Measurements from ENCODE around the gene HS3ST2.

Gene HS3ST2

DNA sequence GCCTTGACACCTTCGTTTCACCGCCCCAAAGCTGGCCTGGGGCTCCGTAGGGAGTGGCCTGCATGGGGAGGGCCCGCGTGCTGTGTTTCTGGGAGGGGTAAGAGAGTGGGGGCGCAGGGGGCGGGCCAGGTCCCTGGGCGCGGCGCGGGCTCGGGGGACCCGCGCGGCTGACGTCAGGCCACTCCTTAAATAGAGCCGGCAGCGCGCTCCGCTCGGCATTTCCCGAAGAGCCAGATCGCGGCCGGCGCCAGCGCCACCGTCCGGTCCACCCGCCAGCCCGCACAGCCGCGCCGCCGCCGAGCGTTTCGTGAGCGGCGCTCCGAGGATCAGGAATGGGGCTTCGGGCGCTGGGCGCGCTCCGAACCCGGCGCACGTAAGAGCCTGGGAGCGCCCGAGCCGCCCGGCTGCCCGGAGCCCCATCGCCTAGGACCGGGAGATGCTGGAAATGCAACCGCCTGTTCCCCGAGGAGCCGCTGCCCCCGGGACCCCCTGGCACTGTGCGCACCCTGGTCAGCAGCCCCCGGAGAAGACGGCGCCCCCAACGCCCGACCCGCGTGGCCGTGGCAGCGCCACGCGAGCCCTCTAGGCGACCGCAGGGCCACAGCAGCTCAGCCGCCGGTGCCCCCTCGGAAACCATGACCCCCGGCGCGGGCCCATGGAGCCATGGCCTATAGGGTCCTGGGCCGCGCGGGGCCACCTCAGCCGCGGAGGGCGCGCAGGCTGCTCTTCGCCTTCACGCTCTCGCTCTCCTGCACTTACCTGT, at the start of gene HS3ST2:
Gene HS3ST2, plus strand, starts transcription at position 215 of the 763 bp plus-strand sequence. Its CDS starts 449 bp downstream, at position 664.
- no peak for DNase-seq

DNA sequence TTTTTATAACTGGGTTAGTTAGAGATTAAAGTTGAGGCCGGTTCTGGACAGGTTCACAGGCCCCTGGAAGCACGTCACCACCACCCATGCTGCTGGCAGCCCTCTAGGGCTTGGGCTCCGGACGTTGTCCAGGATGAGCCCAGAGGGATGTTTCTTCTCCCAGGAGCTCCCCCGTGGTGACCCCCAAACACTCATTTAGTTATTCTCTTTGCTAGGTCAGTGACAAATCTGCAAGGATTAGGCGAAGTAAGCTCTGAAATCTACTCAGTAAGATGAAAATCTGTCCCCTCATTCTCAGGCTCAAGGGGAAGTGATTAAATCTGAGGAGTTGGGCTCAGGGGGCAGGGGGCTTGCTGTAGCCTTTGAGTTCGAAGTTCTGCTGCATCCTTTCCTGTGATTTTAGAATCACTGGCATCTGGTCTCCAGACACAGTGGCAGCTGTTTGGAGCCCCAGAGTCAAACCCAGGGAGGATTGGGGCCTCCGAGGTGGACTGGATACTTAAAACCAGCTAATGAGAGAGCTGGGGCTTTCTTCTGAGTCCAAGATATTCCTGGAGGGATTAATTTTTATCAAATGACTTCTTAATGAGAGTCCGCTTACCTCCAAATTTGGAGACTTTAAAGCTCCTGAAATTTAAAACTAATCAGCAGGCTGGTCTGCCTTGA, 49.2 kb upstream of the HS3ST2 start:
- DNase-seq, result no peak

DNA sequence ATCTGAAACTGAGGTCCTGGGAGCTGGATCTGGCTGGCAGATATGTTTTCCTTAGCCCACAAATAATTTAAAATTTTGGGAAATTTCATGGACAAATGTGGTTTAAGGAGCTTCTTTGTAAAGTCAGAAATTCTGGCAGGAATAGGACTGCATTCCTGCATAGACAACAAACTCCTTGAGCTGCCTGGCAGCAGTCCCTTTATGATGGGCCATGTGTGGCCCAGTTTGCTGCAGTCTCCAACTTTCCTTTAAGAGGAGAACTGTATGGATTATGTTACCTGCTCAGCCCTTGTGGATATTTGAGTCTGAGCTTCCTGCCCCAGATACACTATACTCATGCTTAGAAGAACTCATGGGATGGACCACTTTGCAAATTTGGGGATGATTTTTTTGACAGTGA, 48.5 kb upstream of the HS3ST2 start:
- DNase-seq, result no peak

DNA sequence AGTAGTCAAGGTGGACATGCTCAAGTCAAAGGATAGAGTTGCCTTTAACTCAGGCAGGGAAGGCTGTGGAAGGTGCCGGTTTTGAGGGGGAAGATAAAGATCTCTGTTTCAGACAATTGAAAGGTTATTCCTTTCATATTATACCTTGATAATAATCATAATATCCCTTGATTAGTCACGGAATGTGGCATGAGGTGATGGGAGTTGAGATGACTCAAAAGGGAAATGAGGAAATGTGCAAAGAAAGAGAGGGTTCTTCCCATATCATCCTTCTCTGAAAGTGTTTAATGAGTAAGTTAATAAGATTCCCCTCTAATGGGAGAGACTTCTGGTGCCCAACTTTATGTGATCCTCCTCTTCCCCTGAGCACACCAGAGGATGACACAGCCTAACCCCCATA, 43.1 kb upstream of the HS3ST2 start:
- no peak for DNase-seq

DNA sequence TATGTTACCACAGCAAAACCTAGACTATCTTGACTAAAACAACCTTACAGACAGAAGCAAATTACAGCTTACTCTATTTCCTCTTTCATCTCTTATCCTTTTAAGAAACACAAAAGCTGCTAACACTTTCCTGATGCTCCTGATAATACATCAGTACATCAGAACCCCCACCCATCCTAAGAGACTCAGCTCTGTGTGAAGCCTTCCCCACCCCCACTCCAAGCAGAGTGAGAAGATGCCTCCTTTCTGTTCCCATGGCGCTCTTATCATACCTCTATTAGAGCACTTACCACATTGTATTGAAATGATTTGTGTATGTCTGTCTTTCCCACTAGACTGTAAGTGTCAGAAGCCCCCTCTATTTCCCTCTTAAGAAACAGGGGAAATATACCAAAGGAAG, 42.4 kb upstream of the HS3ST2 start:
- no peak for DNase-seq

DNA sequence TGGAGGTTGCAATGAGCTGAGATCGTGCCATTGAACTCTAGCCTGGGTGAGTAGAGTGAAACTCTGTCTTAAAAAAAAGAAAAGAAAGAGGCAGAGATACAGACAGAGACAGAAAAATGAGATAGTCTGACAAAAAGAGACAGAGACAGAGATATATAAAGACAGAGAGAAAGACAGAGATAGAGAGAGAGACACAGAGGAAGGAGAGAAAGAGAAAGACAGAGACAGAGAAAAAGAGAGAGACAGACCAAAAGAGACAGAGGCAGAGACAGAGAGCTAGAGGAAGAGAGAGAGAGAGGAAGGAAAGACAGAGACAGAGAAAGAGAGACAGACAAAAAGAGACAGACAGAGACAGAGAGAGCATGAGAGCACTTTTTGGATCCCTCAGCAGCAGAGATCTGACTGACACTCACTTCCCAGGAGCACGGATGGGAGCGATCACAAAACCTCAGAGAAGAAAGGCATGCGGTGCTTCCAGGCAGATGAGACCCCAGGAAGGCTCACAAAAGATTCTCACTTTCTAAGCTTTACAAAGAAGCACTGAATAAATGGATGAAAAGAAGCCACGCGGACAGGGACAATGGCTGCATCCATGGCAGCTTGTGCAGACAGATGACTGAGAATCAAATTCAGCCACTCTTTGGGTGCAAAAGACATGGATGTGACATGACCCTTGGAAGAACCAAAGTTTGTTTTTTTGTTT, 38.6 kb upstream of the HS3ST2 start:
- no peak for DNase-seq

DNA sequence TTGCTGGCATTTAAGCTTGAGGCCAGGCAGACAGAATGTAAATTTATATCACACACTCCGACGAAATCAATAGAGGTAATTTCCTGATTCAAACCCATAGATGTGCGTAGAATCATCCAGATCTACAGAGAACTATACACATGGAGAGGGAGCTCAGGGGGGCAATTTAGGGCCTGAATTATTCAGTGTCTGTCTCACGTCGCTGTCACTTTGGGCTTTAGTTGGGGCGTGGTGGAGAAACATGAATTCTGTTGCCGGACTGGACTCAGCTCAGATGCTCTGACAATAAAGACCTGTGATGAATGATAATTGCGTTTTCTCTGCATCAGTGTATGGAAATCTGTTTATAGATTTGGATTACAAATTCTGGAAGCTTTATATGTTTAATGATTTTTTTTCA, 32.5 kb upstream of the HS3ST2 start:
- DNase-seq, result no peak

DNA sequence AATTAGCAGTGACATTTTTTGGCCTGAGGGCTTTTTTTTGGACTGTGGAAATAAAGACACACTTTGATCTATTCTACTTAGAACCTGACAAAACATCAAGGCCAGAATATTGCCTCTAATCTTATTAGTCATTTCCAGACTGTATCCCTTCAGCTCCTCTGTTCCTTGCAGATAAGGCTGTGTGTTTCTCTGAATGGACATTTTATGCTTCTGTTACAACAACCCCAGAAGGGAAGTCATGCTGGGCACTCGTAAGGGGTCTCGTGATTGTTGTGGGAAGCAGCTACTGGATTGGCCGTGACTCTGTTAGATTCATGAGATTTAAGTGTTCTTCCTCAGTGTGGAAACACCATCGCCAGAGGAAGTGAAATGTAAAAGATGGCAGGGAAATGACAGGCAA, 31.6 kb upstream of the HS3ST2 start:
- no peak for DNase-seq

DNA sequence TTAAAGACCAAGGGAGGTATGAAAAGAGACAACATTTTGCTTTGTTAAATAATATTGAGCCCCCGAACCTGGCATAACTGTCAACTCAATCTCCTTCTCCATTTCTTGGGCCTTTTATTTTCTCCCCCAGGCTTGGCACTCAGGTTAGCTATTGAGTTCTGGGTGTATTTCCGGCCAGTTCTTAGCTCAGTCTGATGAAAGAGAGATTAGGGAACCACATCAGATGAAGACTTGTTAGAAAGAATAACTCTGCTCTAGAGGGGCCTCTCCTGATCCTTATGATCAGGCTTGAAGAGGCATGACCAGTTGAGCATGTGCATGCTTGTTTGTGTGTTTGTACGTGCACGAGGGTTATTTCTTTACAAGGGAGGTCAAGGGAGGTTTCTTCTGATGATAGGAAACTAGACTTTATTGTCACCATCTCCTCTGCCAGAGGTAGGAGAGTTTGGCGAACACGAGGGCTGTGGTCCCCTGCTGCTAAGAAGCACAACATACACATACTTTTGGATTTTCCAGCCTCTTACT, 29.2 kb upstream of the HS3ST2 start:
- no peak for DNase-seq

DNA sequence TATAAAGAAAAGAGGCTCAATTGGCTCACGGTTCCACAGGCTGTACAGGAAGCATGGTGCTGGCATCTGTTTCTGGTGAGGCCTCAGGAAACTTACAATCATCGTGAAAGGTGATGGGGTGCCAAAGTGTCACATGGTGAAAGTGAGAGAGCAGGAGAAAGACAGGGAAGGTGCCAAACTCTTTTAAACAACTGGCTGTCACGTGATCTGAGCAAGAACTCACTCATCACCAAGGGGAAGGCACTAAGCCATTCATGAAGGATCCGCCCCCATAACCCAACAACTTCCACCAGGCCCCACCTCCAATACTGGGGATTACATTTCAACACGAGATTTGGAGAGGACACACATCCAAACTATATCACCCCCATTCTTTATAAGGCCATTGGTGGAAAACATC, 28.4 kb upstream of the HS3ST2 start:
- no peak for DNase-seq

DNA sequence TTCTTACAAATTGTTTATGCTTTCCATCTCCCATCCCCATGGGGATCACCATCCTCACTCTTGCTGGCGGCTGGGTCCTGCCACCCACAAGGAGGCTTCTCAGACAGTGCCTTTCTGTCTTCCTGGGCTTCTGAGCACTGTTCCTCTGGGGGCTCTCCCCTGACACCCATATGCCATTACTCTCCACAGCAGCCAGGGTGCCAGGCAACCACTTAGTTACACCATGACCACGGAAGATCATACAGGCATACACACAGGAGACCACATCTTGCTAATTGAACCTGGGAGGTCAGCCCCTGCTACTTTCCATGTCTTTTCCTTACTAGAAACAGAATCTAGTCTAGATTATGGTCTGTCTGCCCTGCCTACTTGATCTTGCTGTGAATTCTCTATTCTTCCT, 27.7 kb upstream of the HS3ST2 start:
- no peak for DNase-seq

DNA sequence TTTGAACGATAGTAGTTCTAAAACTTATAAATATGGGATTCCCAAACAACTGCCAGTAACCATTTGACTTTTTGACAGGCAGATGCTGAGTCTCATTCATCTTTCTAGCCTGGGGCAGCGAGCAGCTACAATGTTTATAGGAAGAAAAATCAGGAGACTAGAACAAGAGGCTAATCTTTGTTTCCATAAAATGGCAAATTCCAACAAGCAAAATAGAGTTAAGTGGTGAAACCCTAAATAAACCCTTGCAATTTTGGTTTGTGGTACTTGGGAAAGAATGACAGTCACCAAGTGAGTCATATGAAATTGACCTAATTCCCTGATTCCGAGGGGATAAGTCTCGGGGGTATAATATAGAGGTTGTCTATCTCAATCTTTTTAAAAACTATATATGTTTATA, 27.3 kb upstream of the HS3ST2 start:
- DNase-seq, result no peak

DNA sequence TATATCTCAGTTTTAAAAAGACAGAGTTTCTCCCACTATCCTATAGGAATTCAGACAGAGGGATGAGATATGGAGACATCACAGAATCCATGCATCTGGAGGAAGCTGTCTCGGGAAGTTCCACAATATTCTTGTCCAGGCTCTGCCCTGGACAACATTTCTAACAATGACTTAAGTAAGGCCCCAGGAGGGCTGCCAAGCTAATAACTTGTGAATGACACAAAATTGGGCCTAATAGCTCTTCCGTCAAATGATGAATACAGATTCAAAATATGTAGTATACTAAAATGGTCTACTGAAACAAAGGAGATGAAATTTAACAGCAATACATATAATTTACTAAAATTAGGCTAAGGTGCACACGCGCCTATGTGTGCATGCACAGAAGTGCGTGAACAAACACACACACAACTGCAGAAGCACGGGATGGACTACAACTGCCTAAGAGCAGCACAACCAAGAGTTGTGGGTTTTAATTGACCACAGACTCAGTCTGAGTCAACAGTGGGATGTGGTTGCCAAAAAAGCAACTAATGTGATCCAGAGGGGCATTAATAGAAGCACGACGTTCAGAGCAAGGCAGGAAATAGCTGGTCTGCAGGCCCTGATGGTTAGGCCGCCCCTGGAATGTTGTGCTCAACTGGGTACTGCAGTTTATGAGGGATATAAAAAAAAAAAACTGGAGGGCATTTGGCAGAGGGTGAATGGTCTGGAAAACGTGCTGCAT, 26.3 kb upstream of the HS3ST2 start:
- DNase-seq, result no peak

DNA sequence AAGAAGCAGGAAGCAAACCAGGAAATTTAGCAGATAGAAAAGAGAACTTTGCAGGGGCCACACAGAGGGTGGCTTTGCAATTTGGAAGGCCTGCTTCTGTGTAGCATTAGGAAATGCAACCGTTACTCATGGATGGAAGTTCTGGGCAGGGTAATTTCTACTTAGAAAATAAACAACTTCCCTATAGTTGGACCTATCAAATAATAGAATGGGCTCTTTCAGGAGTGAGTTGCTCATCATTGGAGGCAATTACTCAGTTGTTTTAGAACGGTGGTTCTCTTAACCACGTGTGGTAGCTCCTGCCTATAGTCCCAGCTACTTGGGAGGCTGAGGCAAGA, 25.8 kb upstream of the HS3ST2 start:
- DNase-seq, result no peak

DNA sequence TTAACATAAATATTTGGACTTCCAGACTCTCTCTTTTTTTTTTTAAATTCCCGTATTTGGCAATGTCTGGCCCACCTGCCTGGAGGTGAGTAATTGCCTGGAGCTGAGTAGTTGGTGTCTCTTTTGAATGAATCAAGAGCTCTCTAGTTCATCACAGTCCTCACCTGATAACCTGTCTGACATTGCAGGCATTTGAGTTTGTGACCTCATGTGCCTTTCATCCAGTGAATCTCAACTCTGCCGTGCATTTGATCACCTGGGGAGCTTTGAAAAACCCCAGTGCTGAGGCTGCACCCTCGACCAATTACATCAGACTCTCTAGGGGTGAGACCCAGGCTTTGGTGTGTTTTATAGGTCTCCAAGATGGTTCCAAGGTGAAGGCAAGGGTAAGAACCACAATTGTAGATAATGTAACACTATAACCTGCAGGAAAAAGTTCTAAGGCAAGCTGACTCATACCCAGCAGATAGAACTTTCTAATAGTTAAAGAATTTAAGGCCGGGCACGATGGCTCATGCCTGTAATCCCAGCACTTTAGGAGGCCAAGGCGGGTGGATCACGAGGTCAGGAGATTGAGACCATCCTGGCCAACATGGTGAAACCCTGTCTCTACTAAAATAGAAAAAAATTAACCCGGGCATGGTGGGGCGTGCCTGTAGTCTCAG, 24.5 kb upstream of the HS3ST2 start:
- DNase-seq, result no peak

DNA sequence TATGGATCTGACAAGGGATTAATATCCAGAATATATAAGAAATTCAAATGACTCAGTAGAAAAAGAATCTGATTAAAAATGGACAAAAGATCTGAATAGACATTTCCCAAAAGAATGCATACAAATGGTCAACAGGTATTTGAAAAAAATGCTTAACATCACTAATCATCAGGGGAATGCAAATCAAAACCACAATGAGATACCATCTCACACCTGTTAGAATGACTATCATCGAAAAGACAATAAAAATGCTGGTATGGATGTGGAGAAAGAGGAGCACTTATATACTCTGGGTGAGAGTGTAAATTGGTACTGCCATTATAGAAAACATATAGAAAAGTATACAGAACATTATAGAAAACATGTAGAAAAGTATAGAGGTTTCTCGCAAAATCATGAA, 16.4 kb upstream of the HS3ST2 start:
- DNase-seq, result no peak

DNA sequence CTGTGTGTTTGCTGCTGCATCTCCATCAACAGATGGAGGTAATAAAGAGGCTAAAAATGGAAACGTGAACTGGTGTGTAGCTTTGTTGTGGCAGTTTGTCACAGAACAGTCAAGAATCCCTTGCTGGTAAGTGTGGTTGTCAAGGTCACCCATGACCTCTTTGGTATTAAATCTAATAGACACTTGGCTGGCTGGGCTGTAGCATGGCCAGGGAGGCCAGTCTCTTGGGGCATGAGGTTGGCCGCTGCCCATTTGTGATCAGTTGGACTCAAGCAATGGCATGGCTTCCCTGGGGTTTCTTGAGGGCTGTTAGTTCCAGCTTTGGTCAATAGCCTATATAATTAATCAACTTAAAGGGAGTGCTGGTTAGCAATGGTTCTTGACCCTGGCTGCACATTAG, 14.8 kb upstream of the HS3ST2 start:
- no peak for DNase-seq

DNA sequence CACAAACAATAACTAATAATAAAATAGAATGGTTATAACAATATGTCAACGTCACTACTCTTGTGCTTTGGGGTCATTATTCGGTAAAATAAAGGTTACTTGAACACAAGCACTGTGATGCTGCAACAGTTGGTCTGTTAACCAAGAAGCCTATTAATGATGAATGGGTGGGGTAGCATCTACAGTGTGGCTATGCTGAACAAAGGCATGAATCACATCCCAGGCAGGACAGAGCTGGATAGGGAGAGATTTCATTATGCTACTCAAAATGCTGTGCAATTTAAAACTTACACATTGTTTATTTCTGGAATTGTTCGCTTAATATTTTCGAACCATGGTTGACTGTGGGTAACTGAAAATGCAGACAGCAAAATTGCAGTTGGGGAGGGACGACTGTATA, 9.1 kb upstream of the HS3ST2 start:
- DNase-seq, result no peak

DNA sequence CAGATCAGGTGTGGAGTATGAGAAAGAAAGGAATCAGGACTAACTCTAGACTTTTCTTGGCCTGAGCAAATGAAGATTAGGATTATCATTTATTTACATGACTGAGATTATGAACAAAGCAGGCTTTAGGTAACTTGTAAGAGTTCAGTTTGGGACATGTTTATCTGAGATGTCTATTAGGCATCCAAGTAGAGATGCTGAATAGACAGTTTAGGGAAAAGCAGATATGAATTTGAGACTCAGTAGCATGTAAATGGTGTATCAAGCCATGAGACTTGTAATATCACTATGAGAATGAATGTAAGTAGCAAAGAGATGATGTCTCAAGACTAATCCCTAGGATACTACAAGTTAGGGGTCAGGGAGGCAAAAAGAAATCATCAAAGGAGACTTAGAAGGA, 8.6 kb upstream of the HS3ST2 start:
- no peak for DNase-seq

DNA sequence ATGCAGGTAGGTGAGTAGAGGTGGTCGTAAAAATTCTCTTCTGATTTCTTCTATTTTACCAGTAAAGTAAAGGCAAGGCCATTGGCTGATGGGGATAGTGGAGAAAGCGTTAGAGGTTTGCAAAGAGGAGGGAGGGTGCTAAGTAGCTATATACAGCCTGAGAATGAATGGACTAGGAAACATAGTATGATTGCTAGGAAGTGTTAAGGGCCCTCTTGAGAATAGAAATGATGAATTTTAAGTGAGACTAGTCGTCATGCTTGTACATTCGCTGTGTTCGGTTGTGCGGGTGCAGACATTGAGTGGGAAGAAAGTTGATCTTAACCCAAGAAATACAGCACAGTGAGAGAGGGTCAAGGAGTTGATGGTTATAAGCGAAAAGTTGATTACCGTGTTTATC, 7.2 kb upstream of the HS3ST2 start:
- no peak for DNase-seq

DNA sequence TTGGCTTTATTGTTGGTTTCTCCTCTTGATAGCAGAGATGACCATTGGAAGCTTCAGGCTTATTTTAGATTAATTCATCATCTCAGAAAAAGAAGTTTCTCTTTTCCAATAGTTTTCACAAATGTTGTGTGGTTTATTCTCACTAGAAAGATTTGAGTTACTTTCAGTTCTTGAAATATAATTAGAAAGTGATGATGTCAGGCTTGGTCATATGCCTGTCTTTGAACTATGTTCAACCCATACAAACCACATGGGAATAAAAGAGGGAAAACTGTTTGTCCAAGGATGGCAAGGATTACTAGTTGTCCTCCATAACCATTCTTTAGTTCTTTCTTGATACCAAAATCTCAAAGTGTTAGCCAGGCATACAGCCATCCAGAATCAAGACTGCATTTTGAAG, 3.7 kb upstream of the HS3ST2 start:
- no peak for DNase-seq

DNA sequence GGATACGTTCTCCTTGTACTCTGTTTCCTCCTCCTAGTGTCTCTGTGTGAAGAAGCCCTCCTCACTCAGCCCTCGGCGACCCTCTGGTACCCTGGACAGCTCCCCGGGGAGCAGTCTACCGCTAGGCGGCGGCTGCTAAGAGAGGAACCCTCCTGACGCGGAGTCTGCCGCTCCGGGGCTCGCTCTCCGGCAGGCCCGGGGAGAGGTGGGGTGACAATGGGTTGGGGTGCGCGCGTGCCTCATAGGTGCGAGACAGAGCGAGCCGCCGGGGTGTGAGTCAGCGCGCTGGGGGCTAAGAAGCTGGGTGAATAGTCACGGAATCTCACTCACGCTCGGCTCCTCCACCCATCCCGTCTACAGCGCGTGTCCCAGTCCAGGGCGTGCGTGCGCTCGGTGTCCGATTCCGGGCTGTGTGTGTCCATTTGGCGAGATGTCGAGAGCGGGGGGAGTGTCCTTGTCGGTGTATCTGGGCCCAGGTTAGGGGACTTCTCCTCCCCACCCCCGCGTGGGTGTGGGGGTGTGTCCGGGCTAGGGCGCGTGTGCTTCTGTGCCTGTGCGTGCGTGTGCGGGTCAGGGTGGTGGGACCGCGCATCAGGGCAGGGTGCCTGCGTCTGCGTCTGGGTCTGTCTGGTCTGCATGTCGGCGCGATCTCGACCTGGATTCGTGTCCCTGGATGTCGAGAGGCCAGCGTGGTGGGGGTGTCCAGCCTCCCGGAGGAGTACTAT, 577 bp upstream of the HS3ST2 start:
- DNase-seq, result no peak
